Activated B cell treated with CpG ODN at 0.5 μM for 24 hours (primary cell): ENCODE results near the gene SETDB1. TPM values are rescaled to one million over a fixed set of nuclear protein-coding genes. Genes with fewer than 3 reads are reported as not detected.

ENCODE experiments used
- ATAC-seq: fragments of 200-7000 bp; cut with Tn5 transposase; one replicate; pipeline ENCODE4 v1.10.0; 2021; ENCODE audit warnings: low read depth, mild to moderate bottlenecking, moderate library complexity
- CTCF ChIA-PET: fragments of 350-600 bp; sonication (Branson Sonifier 250); formaldehyde crosslinking; loops from one replicate; lab custom pipeline; 2021; ENCODE audit warnings: antibody characterized with exemption; lab: Charles Lee
- POLR2A ChIA-PET: fragments of 350-600 bp; sonication (Branson Sonifier 250); formaldehyde crosslinking; loops from one replicate; lab custom pipeline; 2021; ENCODE audit warnings: antibody characterized with exemption; lab: Charles Lee
- DNase-seq: peaks from one replicate; pipeline ENCODE4 v3.0.0; 2022
- H3K27ac Mint-ChIP-seq: one replicate; pipeline ENCODE4 v1.8.0; 2020; ENCODE audit warnings: mixed read lengths
- H3K27me3 Mint-ChIP-seq: one replicate; pipeline ENCODE4 v1.8.0; 2021; ENCODE audit warnings: mixed read lengths
- H3K36me3 Mint-ChIP-seq: one replicate; pipeline ENCODE4 v1.8.0; 2021; ENCODE audit warnings: low read depth, mixed read lengths
- H3K4me1 Mint-ChIP-seq: one replicate; pipeline ENCODE4 v1.8.0; 2021; ENCODE audit warnings: mixed read lengths
- H3K4me3 Mint-ChIP-seq: one replicate; pipeline ENCODE4 v1.8.0; 2020; ENCODE audit warnings: mild to moderate bottlenecking, mixed read lengths
- H3K9me3 Mint-ChIP-seq: one replicate; pipeline ENCODE4 v1.8.0; 2020; ENCODE audit warnings: mixed read lengths
- CTCF ChIP-seq: fragments of 200-600 bp; IDR thresholded peaks from one replicate; pipeline ENCODE4 v1.8.0; 2022; ENCODE audit warnings: antibody characterized with exemption, mild to moderate bottlenecking
- intact Hi-C: fragments of 100-400 bp; cut with micrococcal nuclease; formaldehyde crosslinking; loops from one replicate; pipeline ENCODE4 v1.15.1; 2024
- total RNA-seq: library from RNA; stranded (reverse); gene quantifications from 2 replicates; pipeline ENCODE4 v1.2.3, GENCODE V29; 2022

The SETDB1 gene
- total RNA-seq, 1 donor from 2014 or later = 105 TPM

- no peak for ATAC-seq
- no peak for DNase-seq
- ChIA-PET POLR2A (interaction anchor here (0.7 kb wide), 1 partner anchor 348 kb away, joined by 5 read pairs; no protein-coding TSS in a partner anchor), CTCF (interaction anchor here (0.6 to 0.9 kb wide), 2 partner anchors 14 to 52 kb away, joined by 3 read pairs; no protein-coding TSS in a partner anchor)
- peaks cover 18% of the 10 kb centered on the region for H3K36me3 Mint-ChIP-seq
- intact Hi-C loops = loop anchor here (2.0 to 10.0 kb wide), 7 partner anchors 39 to 602 kb away; partner anchors contain the start of genes CDC42SE1, PSMD4, SNX27 and TNFAIP8L2
- peaks cover 58% of the 10 kb centered on the region for H3K4me1 Mint-ChIP-seq
- no peaks in the 10 kb centered on the region for H3K27me3 Mint-ChIP-seq
- H3K27ac Mint-ChIP-seq = no peak overlapping the region
- H3K9me3 Mint-ChIP-seq = no peaks in the 10 kb centered on the region
- no peak for TF ChIP-seq CTCF
- H3K4me3 Mint-ChIP-seq = peak overlapping the region; percentile 98
These were observed 83.6 kb downstream of the SETDB1 start for GRCh38 chr1:151009674-151010345.

GRCh38 chr1:151010346-151010726 is 84.2 kb downstream of the SETDB1 start:
- Mint-ChIP-seq H3K4me1 (peaks cover 56% of the 10 kb centered on the region), H3K36me3 (peaks cover 18% of the 10 kb centered on the region), H3K9me3 (no peaks in the 10 kb centered on the region), H3K27me3 (no peaks in the 10 kb centered on the region), H3K4me3 (no peak overlapping the region), H3K27ac (no peak overlapping the region)
- ChIA-PET POLR2A (interaction anchor here (0.7 kb wide), 1 partner anchor 348 kb away, joined by 5 read pairs; no protein-coding TSS in a partner anchor), CTCF (interaction anchor here (0.9 kb wide), 1 partner anchor 14 kb away, joined by 3 read pairs; no protein-coding TSS in a partner anchor)
- intact Hi-C loops = no loop called here
- ATAC-seq (no peak), DNase-seq (no peak)
- TF ChIP-seq CTCF = no peak

- Mint-ChIP-seq H3K27me3 (no peaks in the 10 kb centered on the region), H3K4me3 (no peak overlapping the region), H3K36me3 (peaks cover 19% of the 10 kb centered on the region), H3K9me3 (no peaks in the 10 kb centered on the region), H3K27ac (no peak overlapping the region), H3K4me1 (peaks cover 46% of the 10 kb centered on the region)
- ATAC-seq = no peak
- POLR2A ChIA-PET = no interaction called here
- intact Hi-C loops = no loop called here
- TF ChIP-seq CTCF = no peak
- CTCF ChIA-PET = interaction anchor here (1.2 kb wide), 1 partner anchor 13 kb away, joined by 4 read pairs; no protein-coding TSS in a partner anchor
- DNase-seq = no peak
These were observed 85.1 kb downstream of the SETDB1 start for GRCh38 chr1:151011154-151011850.

GRCh38 chr1:151012684-151013471 is 86.7 kb downstream of the SETDB1 start:
- no peak overlapping the region for H3K4me3 Mint-ChIP-seq
- no peak overlapping the region for H3K27ac Mint-ChIP-seq
- peaks cover 31% of the 10 kb centered on the region for H3K4me1 Mint-ChIP-seq
- TF ChIP-seq CTCF = no peak
- POLR2A ChIA-PET = no interaction called here
- no peaks in the 10 kb centered on the region for H3K9me3 Mint-ChIP-seq
- H3K36me3 Mint-ChIP-seq = peaks cover 22% of the 10 kb centered on the region
- intact Hi-C loops = no loop called here
- ATAC-seq = no peak
- CTCF ChIA-PET = interaction anchor here (1.2 kb wide), 1 partner anchor 12 kb away, joined by 4 read pairs; no protein-coding TSS in a partner anchor
- no peaks in the 10 kb centered on the region for H3K27me3 Mint-ChIP-seq
- no peak for DNase-seq
